ENCODE results near the gene KCNK10.

Gene KCNK10

DNA sequence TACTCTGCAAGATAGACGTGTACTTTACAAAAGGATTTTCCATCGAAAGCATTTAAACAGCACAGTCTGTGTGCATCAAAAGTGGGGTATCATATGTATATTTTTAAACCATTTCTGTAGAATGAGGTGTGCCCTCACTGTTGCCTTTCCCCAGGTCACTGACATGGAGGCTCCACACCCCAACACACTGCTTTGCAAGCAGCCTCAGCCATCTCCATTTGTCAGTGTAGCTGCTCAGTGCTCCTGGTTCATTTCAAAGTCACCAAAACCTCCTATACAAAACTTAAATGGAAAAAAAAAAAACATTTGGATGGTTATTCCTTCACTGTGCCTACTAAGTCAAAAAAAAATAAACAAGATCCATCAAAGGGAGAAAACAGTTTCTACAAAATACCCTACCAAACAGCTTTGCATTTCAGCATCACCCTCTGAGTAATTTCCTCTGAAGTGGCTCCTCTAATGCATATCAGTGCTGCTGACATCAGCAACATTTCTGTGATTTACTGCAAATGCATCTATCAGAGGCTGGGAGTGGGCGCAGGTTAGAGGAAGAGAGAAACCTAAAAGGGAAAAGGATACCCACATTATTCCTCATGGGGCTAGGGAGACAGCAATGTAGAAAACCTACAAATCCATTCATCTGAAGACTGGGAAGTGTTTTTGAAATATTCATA, 46.0 kb downstream of the KCNK10 start:
- Histone ChIP-seq H4K20me1 (ENCODE audit: control insufficient read depth, insufficient read depth, low read depth, low read length) (no peaks in the 10 kb centered on the region), H3F3A (ENCODE audit: control insufficient read depth, insufficient read depth) (no peaks in the 10 kb centered on the region), H3K4me2 (ENCODE audit: low read length) (no peak overlapping the region), H3K27ac (ENCODE audit: low read depth, low read length) (no peak overlapping the region), H3K27me3 (ENCODE audit: control insufficient read depth, low read length) (no peaks in the 10 kb centered on the region; the same call in 1 of the 2 replicates), H3K36me3 (ENCODE audit: control insufficient read depth, low read length) (no peaks in the 10 kb centered on the region), H3K9me2 (replicated peaks; ENCODE audit: control insufficient read depth, low read length) (no peaks in the 10 kb centered on the region), H3K79me2 (ENCODE audit: control insufficient read depth, low read length) (no peaks in the 10 kb centered on the region), H3K4me3 (ENCODE audit: low read length) (no peak overlapping the region), H3K9me3 (ENCODE audit: control insufficient read depth, insufficient read depth, low read length) (no peaks in the 10 kb centered on the region), H3K4me1 (ENCODE audit: control insufficient read depth, low read length) (no peaks in the 10 kb centered on the region)
- TF ChIP-seq, protein P1, sequence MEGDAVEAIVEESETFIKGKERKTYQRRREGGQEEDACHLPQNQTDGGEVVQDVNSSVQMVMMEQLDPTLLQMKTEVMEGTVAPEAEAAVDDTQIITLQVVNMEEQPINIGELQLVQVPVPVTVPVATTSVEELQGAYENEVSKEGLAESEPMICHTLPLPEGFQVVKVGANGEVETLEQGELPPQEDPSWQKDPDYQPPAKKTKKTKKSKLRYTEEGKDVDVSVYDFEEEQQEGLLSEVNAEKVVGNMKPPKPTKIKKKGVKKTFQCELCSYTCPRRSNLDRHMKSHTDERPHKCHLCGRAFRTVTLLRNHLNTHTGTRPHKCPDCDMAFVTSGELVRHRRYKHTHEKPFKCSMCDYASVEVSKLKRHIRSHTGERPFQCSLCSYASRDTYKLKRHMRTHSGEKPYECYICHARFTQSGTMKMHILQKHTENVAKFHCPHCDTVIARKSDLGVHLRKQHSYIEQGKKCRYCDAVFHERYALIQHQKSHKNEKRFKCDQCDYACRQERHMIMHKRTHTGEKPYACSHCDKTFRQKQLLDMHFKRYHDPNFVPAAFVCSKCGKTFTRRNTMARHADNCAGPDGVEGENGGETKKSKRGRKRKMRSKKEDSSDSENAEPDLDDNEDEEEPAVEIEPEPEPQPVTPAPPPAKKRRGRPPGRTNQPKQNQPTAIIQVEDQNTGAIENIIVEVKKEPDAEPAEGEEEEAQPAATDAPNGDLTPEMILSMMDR (IDR thresholded peaks at IDR 0.05; ENCODE audit: low read depth, low read length, poor library complexity, severe bottlenecking): no peak
- no peak for TF ChIP-seq EZH2phosphoT487 (IDR thresholded peaks at IDR 0.05; ENCODE audit: borderline replicate concordance, low read length)

DNA sequence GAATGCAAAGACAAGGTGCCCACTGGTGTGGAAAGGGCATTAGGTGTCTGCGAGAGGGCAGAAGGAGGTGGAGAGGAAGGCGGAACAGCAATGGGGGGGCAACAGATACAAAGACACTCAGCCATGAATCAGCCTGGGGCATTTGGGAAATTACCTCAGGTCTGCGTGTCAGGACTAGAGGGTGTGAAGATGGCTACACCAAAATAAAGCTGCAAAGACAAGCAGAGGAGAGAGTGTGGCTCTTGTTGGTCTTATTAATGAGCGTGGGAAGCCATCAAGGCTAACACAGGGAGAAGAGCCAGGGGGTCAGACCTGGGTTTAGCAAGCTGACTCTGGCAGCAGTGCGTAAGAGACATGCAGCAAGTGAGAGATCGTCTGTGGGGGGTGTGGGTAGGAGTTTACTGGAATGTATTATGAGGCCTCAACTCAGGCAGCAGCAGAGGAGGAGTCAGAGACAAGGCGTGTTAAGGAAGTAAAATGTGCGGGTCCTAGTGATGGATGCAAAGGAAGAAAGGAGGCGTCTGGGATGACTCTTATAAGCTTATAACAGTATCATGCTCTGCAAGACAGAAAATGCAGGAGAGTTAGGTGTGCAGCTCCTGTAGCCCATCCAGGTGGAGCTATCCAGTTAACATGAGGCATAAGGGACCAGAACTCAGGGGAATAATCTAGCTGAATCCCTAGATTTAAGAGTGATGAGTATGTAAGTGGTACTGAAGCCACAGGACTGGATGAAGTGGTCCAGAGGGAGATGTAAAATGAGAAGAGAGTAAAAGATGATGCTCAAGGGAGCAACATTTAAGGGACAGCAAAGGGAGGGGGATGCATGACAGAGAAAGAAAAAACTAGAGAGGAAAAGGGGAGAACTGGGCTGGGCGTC, 50.4 kb downstream of the KCNK10 start:
- TF ChIP-seq, protein P1 (IDR thresholded peaks at IDR 0.05; ENCODE audit: low read depth, low read length, poor library complexity, severe bottlenecking): no peak
- no peak for TF ChIP-seq EZH2phosphoT487 (IDR thresholded peaks at IDR 0.05; ENCODE audit: borderline replicate concordance, low read length)

DNA sequence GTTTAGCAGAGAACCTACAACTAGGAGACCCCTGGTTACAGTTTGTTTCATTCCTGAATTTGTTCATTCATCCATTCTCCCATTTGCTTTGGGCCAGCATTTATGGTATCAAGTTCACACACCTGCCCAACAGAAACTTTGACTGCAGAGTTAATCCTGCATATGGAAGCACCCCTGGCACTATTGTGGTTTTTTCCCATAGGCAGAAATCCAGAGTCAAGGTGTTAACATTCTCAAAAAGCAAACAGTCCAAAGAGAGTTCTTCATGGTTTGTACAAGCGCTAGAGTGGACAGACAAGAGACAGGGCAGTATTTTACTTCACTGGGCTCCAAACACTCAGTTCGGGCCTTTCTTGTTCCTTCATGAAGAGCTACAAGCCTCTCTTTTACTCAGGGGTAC, 51.9 kb downstream of the KCNK10 start:
- no peaks in the 10 kb centered on the region for H3K9me2 ChIP-seq (replicated peaks; ENCODE audit: control insufficient read depth, low read length)
- no peaks in the 10 kb centered on the region for H3F3A ChIP-seq (ENCODE audit: control insufficient read depth, insufficient read depth)
- TF ChIP-seq, protein P1 (IDR thresholded peaks at IDR 0.05; ENCODE audit: low read depth, low read length, poor library complexity, severe bottlenecking): no peak
- TF ChIP-seq EZH2phosphoT487 (IDR thresholded peaks at IDR 0.05; ENCODE audit: borderline replicate concordance, low read length): no peak
- H3K27ac ChIP-seq (ENCODE audit: low read depth, low read length): no peak overlapping the region
- H4K20me1 ChIP-seq (ENCODE audit: control insufficient read depth, insufficient read depth, low read depth, low read length): no peaks in the 10 kb centered on the region
- no peak overlapping the region for H3K4me3 ChIP-seq (ENCODE audit: low read length)
- H3K9me3 ChIP-seq (ENCODE audit: control insufficient read depth, insufficient read depth, low read length): no peaks in the 10 kb centered on the region
- H3K36me3 ChIP-seq (ENCODE audit: control insufficient read depth, low read length): no peaks in the 10 kb centered on the region
- H3K4me2 ChIP-seq (ENCODE audit: low read length): no peak overlapping the region
- H3K79me2 ChIP-seq (ENCODE audit: control insufficient read depth, low read length): no peaks in the 10 kb centered on the region
- H3K27me3 ChIP-seq (ENCODE audit: control insufficient read depth, low read length): no peaks in the 10 kb centered on the region
- no peaks in the 10 kb centered on the region for H3K4me1 ChIP-seq (ENCODE audit: control insufficient read depth, low read length)

More for the DNA sequence above, 50.4 kb downstream of the KCNK10 start:
- no peaks in the 10 kb centered on the region for H4K20me1 ChIP-seq (ENCODE audit: control insufficient read depth, insufficient read depth, low read depth, low read length)
- H3F3A ChIP-seq (ENCODE audit: control insufficient read depth, insufficient read depth): no peaks in the 10 kb centered on the region
- no peak overlapping the region for H3K4me3 ChIP-seq (ENCODE audit: low read length)
- H3K79me2 ChIP-seq (ENCODE audit: control insufficient read depth, low read length): no peaks in the 10 kb centered on the region
- no peaks in the 10 kb centered on the region for H3K9me3 ChIP-seq (ENCODE audit: control insufficient read depth, insufficient read depth, low read length)
- no peak overlapping the region for H3K4me2 ChIP-seq (ENCODE audit: low read length)
- no peaks in the 10 kb centered on the region for H3K4me1 ChIP-seq (ENCODE audit: control insufficient read depth, low read length)
- H3K9me2 ChIP-seq (replicated peaks; ENCODE audit: control insufficient read depth, low read length): no peaks in the 10 kb centered on the region
- H3K27me3 ChIP-seq (ENCODE audit: control insufficient read depth, low read length): no peaks in the 10 kb centered on the region
- H3K27ac ChIP-seq (ENCODE audit: low read depth, low read length): no peak overlapping the region
- H3K36me3 ChIP-seq (ENCODE audit: control insufficient read depth, low read length): no peaks in the 10 kb centered on the region
